Muscle layer of colon (tissue), 2 donors: ENCODE measurements around the gene CCDC88A.
A peak's percentile ranks its signal among the peaks of the same experiment; 100 is the strongest.
"Not testable (repeated sequence)": the region's sequence is repeated elsewhere in the genome, so short reads cannot be mapped to it uniquely, and the experiment has no call there.

Experiments
- H3K27ac ChIP-seq: one replicate; pipeline ENCODE4 v1.7.0; 2013; ENCODE audit warnings: low read depth, mild to moderate bottlenecking, low read length, moderate library complexity
- H3K27me3 ChIP-seq, 2 donors: one replicate each; pipeline ENCODE4 v1.7.0; 2013; ENCODE audit warnings: low read length in 2 of 2, mild to moderate bottlenecking in 2 of 2; ENCODE audit not compliant: insufficient read depth in 2 of 2, control insufficient read depth in 1 of 2
- H3K36me3 ChIP-seq: one replicate; pipeline ENCODE4 v1.7.0; 2013; ENCODE audit warnings: mild to moderate bottlenecking, low read length; ENCODE audit not compliant: insufficient read depth
- H3K4me1 ChIP-seq: one replicate; pipeline ENCODE4 v1.7.0; 2013; ENCODE audit warnings: mild to moderate bottlenecking, low read length; ENCODE audit not compliant: insufficient read depth
- H3K4me3 ChIP-seq, 2 donors: one replicate each; pipeline ENCODE4 v1.7.0; 2013; ENCODE audit warnings: low read length in 2 of 2, low read depth in 1 of 2, mild to moderate bottlenecking in 1 of 2, moderate library complexity in 1 of 2
- H3K9ac ChIP-seq: one replicate; pipeline ENCODE4 v1.7.0; 2013; ENCODE audit warnings: low read length
- H3K9me3 ChIP-seq: one replicate; pipeline ENCODE4 v1.7.0; 2013; ENCODE audit warnings: mild to moderate bottlenecking, low read length
- donor health status: abdominal sarcoma.
- donor health status: Adenocarcinoma of cecum.

CCDC88A gene, protein sequence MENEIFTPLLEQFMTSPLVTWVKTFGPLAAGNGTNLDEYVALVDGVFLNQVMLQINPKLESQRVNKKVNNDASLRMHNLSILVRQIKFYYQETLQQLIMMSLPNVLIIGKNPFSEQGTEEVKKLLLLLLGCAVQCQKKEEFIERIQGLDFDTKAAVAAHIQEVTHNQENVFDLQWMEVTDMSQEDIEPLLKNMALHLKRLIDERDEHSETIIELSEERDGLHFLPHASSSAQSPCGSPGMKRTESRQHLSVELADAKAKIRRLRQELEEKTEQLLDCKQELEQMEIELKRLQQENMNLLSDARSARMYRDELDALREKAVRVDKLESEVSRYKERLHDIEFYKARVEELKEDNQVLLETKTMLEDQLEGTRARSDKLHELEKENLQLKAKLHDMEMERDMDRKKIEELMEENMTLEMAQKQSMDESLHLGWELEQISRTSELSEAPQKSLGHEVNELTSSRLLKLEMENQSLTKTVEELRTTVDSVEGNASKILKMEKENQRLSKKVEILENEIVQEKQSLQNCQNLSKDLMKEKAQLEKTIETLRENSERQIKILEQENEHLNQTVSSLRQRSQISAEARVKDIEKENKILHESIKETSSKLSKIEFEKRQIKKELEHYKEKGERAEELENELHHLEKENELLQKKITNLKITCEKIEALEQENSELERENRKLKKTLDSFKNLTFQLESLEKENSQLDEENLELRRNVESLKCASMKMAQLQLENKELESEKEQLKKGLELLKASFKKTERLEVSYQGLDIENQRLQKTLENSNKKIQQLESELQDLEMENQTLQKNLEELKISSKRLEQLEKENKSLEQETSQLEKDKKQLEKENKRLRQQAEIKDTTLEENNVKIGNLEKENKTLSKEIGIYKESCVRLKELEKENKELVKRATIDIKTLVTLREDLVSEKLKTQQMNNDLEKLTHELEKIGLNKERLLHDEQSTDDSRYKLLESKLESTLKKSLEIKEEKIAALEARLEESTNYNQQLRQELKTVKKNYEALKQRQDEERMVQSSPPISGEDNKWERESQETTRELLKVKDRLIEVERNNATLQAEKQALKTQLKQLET (N-terminal part only)

DNA sequence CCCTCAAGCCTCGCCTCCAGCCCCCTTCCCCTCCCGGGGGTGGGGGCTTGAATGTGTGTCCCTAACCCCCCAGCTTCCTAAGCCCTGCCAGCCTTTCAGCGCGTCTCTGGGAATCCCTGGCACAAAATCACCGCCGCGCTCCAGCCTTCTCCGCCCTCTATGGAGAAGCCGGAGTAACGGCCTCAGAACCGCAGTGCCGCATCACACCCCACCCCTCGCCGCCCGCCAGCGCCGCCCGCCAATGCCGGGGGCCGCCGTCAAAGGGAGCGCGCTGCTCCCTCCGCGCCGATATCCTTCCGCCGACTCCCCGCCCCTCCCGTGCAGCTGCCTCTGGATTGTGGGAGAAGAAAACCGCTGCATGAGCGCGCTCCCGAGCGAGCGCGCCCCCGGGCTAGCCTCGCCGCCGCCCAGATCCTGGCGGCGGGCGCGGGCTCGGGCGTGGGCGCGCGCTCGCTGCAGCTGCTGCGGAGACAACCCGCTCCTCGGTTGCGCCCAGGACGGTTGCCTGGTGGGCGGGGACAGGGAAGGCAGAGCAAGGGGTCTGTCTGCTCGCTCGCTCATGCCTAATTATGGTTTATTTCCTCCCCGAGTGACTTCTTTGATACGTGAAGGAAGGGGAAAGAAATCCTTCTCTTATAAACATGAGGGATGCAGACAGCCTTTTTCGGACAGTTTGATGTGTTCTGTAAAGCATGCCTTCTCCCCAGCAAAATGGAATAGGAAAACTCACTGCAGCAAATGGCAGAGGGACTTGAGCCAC is at the start of gene CCDC88A:
CCDC88A (minus strand) TSS at position 178 of the 760 bp plus-strand sequence. CDS start 777 bp downstream, outside the sequence.
- Histone ChIP-seq H3K4me3 (peak within 1 kb of the TSS; percentile 77 to 91), H3K27ac (peak within 1 kb of the TSS; percentile 64), H3K9ac (peak within 1 kb of the TSS; percentile 94), H3K27me3 (no peaks in the 10 kb centered on the region), H3K4me1 (peaks cover 20% of the 10 kb centered on the region), H3K9me3 (no peaks in the 10 kb centered on the region), H3K36me3 (no peaks in the 10 kb centered on the region)

DNA sequence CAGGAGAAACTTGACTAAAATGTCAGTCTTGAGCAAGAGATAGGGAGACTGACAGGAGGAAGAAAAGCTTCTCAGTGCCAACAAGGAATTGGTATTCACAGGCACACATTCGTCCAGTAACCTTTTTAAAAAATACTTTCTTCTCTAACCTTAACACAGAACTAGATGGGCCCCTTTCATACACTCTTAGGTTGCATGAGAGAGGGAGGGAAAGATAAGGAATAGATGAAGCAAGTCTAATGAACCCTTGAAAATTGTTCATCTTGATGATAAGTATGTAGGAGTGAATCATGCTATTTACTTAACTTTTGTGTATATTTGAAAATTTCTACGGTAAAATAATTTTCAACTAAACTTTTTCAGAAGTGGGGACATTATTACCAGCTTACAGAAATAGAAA is 42.0 kb upstream of the CCDC88A start:
- no peaks in the 10 kb centered on the region for H3K4me1 ChIP-seq
- H3K9me3 ChIP-seq = peaks cover 3% of the 10 kb centered on the region
- no peaks in the 10 kb centered on the region for H3K27me3 ChIP-seq
- no peak overlapping the region for H3K9ac ChIP-seq
- no peak overlapping the region for H3K27ac ChIP-seq
- no peak overlapping the region for H3K4me3 ChIP-seq
- no peaks in the 10 kb centered on the region for H3K36me3 ChIP-seq

DNA sequence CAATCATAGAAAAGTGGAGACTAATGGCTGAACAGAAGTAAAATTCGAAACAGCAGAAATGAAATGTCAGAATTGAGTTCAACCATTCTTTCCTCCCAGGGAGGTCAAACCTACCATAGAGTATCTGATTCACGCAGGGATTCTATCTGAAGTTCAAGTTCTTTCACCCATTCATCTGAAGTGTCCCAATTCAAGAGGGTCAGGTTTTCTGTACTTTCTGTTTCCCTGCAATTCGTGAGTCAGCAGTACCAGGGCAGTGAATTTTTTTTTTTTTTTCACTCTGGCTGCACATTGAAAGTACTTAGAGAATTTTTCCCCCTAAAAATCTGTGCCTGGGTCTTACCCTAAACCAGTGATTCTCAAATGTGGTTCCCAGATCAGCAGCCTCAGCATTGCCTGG is 40.9 kb upstream of the CCDC88A start:
- peaks cover 3% of the 10 kb centered on the region for H3K9me3 ChIP-seq
- no peak overlapping the region for H3K27ac ChIP-seq
- H3K4me1 ChIP-seq = no peaks in the 10 kb centered on the region
- no peaks in the 10 kb centered on the region for H3K36me3 ChIP-seq
- no peak overlapping the region for H3K4me3 ChIP-seq
- no peaks in the 10 kb centered on the region for H3K27me3 ChIP-seq
- no peak overlapping the region for H3K9ac ChIP-seq

DNA sequence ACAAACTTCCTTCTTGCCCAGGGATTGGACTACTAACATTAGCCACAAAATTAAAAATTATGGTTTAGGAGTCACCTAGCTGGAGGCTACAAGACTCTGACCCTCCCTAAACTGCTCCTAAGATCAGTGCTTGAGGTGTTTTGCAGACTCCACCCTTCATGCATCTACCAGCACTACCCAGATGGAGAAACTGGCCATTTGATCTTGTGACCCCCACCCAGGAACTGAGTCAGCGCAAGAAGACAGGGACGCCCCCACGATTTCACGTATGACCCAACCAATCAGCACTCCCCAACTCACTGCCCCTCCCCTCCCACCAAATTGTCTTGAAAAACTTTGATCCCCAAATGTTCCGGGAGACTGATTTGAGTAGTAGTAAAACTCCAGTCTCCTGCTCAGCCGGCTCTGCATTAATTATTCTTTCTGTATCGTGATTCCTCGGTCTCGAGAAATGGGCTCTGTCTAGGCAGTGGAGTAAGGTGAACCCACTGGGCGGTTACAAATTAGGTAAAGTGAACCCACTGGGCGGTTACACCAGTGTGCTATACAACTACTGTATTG is 40.1 kb upstream of the CCDC88A start:
- Histone ChIP-seq H3K9me3 (peaks cover 3% of the 10 kb centered on the region), H3K36me3 (no peaks in the 10 kb centered on the region), H3K27ac (no peak overlapping the region), H3K9ac (no peak overlapping the region), H3K4me3 (no peak overlapping the region), H3K4me1 (no peaks in the 10 kb centered on the region), H3K27me3 (no peaks in the 10 kb centered on the region)

DNA sequence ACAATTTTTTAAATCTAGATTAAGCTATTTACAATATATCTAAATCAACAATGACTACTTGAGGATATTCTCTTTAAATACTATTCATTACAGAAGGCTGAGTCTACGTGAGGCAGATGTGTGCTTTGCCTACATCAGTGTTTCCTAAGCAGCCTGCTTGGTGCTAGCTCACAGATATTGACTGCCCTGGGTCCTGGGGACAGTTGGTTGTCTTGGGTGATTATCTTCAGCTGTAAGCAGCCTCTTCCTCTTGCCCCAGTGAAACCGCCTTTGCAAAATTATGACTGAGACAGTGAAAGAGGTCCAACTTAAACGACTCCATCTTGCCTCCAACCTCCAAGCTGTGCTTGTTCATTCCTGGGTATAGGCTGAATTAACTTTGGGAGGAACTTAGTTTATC is 39.6 kb upstream of the CCDC88A start:
- H3K27me3 ChIP-seq = no peaks in the 10 kb centered on the region
- H3K9ac ChIP-seq = no peak overlapping the region
- no peaks in the 10 kb centered on the region for H3K36me3 ChIP-seq
- H3K9me3 ChIP-seq = peaks cover 3% of the 10 kb centered on the region
- no peak overlapping the region for H3K27ac ChIP-seq
- no peak overlapping the region for H3K4me3 ChIP-seq
- no peaks in the 10 kb centered on the region for H3K4me1 ChIP-seq

DNA sequence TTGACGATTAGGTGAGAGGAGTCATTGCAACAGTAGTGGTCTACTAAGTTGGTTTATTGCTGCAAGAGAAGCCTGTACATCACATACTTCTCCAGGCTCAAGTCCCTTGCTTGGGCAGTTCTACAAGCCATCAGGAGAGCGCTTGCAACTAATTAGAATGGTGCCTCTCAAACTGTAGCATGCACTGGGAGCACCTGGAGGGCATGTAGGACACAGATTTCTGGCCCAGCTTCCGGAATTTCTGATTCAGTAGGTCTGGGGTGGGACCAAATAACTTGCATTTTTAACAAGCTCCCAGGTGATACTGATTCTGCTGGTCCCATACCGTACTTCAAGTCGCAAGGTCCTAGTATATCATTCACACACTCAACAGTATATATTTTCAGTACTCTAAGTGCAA is 34.5 kb upstream of the CCDC88A start:
- Histone ChIP-seq H3K9me3 (no peaks in the 10 kb centered on the region), H3K36me3 (no peaks in the 10 kb centered on the region), H3K4me3 (no peak overlapping the region), H3K9ac (no peak overlapping the region), H3K27me3 (no peaks in the 10 kb centered on the region), H3K4me1 (no peaks in the 10 kb centered on the region), H3K27ac (no peak overlapping the region)

DNA sequence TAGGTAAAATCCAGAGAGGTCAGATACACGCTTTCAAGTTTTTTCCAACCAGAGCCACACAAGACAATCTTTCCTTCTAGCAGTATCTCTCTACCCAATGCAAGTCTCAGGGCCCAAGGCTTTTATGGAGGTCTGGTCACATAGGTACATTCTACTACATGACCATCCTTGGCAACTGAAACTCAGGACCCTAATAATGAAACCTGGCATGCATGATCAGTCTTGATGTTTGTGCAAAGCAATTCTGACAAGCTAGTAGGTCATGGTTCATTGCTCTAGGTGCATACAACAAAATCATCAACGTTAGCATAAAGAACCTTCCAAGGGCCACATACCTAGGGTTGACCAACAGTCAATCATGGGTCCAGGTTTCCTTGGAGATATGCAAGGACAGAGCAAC is 33.2 kb upstream of the CCDC88A start:
- no peaks in the 10 kb centered on the region for H3K4me1 ChIP-seq
- H3K9ac ChIP-seq = no peak overlapping the region
- no peak overlapping the region for H3K27ac ChIP-seq
- no peaks in the 10 kb centered on the region for H3K27me3 ChIP-seq
- no peak overlapping the region for H3K4me3 ChIP-seq
- H3K9me3 ChIP-seq = no peaks in the 10 kb centered on the region
- no peaks in the 10 kb centered on the region for H3K36me3 ChIP-seq

DNA sequence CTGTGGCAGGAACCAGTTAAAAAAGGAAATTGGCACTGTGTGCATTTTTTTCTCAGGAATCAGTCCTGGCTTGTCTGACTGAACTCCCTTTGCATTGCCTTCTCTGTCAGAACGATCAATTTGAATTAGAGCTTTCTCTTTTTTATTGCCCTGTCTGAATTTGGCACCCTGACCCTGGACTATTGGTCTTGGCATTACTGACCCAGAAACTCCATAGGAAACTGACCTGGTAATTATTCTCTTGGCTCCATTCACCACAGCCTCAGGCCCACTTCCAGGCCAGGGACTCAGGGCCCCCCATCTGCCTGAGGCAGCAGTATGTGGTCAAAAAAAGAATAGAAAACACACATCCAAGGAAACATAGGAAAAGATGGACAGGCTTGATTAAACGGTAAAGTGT is 32.0 kb upstream of the CCDC88A start:
- no peaks in the 10 kb centered on the region for H3K9me3 ChIP-seq
- H3K27ac ChIP-seq = no peak overlapping the region
- no peaks in the 10 kb centered on the region for H3K27me3 ChIP-seq
- H3K4me3 ChIP-seq = no peak overlapping the region
- no peaks in the 10 kb centered on the region for H3K36me3 ChIP-seq
- H3K9ac ChIP-seq = no peak overlapping the region
- H3K4me1 ChIP-seq = no peaks in the 10 kb centered on the region

DNA sequence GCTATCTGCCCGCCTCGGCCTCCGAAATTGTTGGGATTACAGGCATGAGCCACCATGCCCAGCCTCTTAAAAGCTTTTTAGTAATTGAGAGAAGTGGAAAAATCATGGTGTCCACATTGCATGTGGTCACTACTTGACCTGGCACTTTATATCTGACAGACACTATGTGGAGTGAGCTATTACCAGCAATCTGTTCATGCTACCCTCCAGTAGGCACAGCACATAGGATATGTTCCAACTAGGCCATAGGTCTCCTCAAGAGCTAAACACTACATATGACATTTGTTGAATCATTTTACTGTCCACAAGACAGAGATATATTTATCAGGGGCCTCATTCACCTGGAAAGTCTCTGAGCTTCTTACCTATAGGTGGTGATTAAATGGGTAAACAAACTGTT is 30.4 kb upstream of the CCDC88A start:
- not testable (repeated sequence) for H3K9ac ChIP-seq, H3K36me3 ChIP-seq, H3K4me3 ChIP-seq, H3K4me1 ChIP-seq, H3K9me3 ChIP-seq, H3K27ac ChIP-seq, H3K27me3 ChIP-seq

DNA sequence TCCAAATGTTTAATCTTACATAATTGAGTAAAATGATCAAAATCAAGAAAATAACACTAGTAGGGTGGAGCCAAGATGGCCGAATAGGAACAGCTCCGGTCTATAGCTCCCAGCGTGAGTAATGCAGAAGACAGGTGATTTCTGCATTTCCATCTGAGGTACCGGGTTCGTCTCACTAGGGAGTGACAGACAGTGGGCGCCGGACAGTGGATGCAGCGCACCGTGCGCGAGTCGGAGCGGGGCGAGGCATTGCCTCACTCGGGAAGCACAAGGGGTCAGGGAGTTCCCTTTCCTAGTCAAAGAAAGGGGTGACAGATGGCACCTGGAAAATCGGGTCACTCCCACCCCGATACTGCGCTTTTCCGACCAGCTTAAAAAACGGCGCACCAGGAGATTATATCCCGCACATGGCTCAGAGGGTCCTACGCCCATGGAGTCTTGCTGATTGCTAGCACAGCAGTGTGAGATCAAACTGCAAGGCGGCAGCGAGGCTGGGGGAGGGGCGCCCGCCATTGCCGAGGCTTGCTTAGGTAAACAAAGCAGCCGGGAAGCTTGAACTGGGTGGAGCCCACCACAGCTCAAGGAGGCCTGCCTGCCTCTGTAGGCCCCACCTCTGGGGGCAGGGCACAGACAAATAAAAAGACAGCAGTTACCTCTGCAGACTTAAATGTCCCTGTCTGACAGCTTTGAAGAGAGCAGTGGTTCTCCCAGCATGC is 22.5 kb upstream of the CCDC88A start:
- H3K4me3 ChIP-seq, H3K9ac ChIP-seq, H3K4me1 ChIP-seq, H3K36me3 ChIP-seq, H3K27me3 ChIP-seq, H3K27ac ChIP-seq, H3K9me3 ChIP-seq: not testable (repeated sequence)
